Myometrial cell (primary cell): Measurements from ENCODE around the gene AFMID. TPM values are rescaled to one million over a fixed set of nuclear protein-coding genes. Genes with fewer than 3 reads are reported as not detected.

Experiments used
- total RNA-seq: library from RNA; depleted of rRNA; stranded (reverse); fragments of >200 nt; gene quantifications from 2 replicates; pipeline ENCODE4 v1.2.3, GENCODE V29; 2015

The AFMID gene
- total RNA-seq = 18.2 and 28.7 TPM in 2 replicates

GRCh38 chr17:78186692-78187595 is at the start of gene AFMID, which contains the start of gene TK1:
Gene AFMID (plus strand): TSS chr17:78187362. CDS start chr17:78187371, 9 bp downstream.
Gene TK1 (minus strand): TSS chr17:78187052. CDS start chr17:78186994, 58 bp downstream.

GRCh38 chr17:78168242-78168902 is 18.8 kb upstream of the AFMID start, which contains the start of gene SYNGR2:
Gene SYNGR2 (plus strand): TSS chr17:78168581. CDS start chr17:78168617, 36 bp downstream.

GRCh38 chr17:78214016-78214705 is 27.0 kb downstream of the AFMID start, which contains the start of gene BIRC5:
Gene BIRC5 (plus strand): TSS chr17:78214253. CDS start chr17:78214317, 64 bp downstream.

GRCh38 chr17:78230996-78231935 is 44.1 kb downstream of the AFMID start, which contains the start of gene TMEM235:
Gene TMEM235 (plus strand): TSS chr17:78231631. CDS start chr17:78232024, 393 bp downstream.

Other genes with a start within 250 kb of the AFMID start
- 1.7 and 3.9 TPM in 2 replicates for gene TNRC6C, start 228.7 kb upstream of the AFMID start, total RNA-seq
- gene TMC6, start 58.6 kb upstream of the AFMID start, total RNA-seq = 0.53 and 0.58 TPM in 2 replicates
- not detected in 2 replicates for gene TMC8, start 56.6 kb upstream of the AFMID start, total RNA-seq
- not detected in 2 replicates for gene C17orf99, start 41.0 kb upstream of the AFMID start, total RNA-seq
- gene SYNGR2, start 18.8 kb upstream of the AFMID start, total RNA-seq = 12.8 and 13.8 TPM in 2 replicates
- gene TK1, start 310 bp upstream of the AFMID start, total RNA-seq = 258 and 283 TPM in 2 replicates
- 93.4 and 99.5 TPM in 2 replicates for gene BIRC5, start 26.9 kb downstream of the AFMID start, total RNA-seq
- gene TMEM235, start 44.3 kb downstream of the AFMID start, total RNA-seq = not detected in 2 replicates
- 44.0 and 48.4 TPM in 2 replicates for gene SOCS3, start 172.7 kb downstream of the AFMID start, total RNA-seq
- 25.9 and 31.4 TPM in 2 replicates for gene PGS1, start 191.3 kb downstream of the AFMID start, total RNA-seq